Fibroblast of lung (primary cell): ENCODE data around the gene OS9. TPM values are rescaled to one million over a fixed set of nuclear protein-coding genes. Genes with fewer than 3 reads are reported as not detected.
"Not testable (repeated sequence)": the region's sequence is repeated elsewhere in the genome, so short reads cannot be mapped to it uniquely, and the experiment has no call there.

Experiments
- DNase-seq, 2 donors: peaks; one replicate each; pipeline versions ENCODE4 v3.0.0 to v3.0.0-alpha.2; 2010; ENCODE audit warnings: low read depth in 2 of 2
- H2AFZ ChIP-seq: 2 replicates; pipeline ENCODE4 v1.5.1; 2012; ENCODE audit warnings: low read length, control low read depth, inconsistent platforms
- H3K27ac ChIP-seq: 2 replicates; pipeline ENCODE4 v1.5.1; 2011; ENCODE audit warnings: low read length, control low read depth; ENCODE audit not compliant: insufficient read depth
- H3K27me3 ChIP-seq: 2 replicates; pipeline ENCODE4 v1.5.1; 2011; ENCODE audit warnings: mild to moderate bottlenecking, low read length; ENCODE audit not compliant: control insufficient read depth, insufficient read depth
- H3K36me3 ChIP-seq: 2 replicates; pipeline ENCODE4 v1.5.1; 2011; ENCODE audit warnings: low read length; ENCODE audit not compliant: control insufficient read depth, insufficient read depth
- H3K4me1 ChIP-seq: 2 replicates; pipeline ENCODE4 v1.5.1; 2011; ENCODE audit warnings: low read length; ENCODE audit not compliant: control insufficient read depth, insufficient read depth; ENCODE audit errors: extremely low read depth
- H3K4me2 ChIP-seq: 2 replicates; pipeline ENCODE4 v1.5.1; 2011; ENCODE audit warnings: low read length, control low read depth; ENCODE audit not compliant: insufficient read depth; ENCODE audit errors: extremely low read depth
- H3K4me3 ChIP-seq, 4 experiments: fragments of 200-600 bp in 1 of 4; sonication (generic) in 1 of 4; replicated peaks in 1 of 4; 2 replicates each; pipeline ENCODE4 v1.5.1; 2011 to 2016; ENCODE audit warnings: low read length in 4 of 4, low read depth in 3 of 4, mild to moderate bottlenecking in 3 of 4, control low read depth in 2 of 4, inconsistent platforms in 1 of 4, mixed read lengths in 1 of 4; ENCODE audit not compliant: insufficient read depth in 1 of 4; ENCODE audit errors: control extremely low read depth in 1 of 4
- H3K79me2 ChIP-seq: 2 replicates; pipeline ENCODE4 v1.5.1; 2012; ENCODE audit warnings: mild to moderate bottlenecking, low read length, inconsistent platforms; ENCODE audit not compliant: control insufficient read depth, insufficient read depth
- H3K9ac ChIP-seq: 2 replicates; pipeline ENCODE4 v1.5.1; 2011; ENCODE audit warnings: mild to moderate bottlenecking, low read length, control low read depth; ENCODE audit not compliant: insufficient read depth
- H3K9me3 ChIP-seq: 2 replicates; pipeline ENCODE4 v1.5.1; 2012; ENCODE audit warnings: low read depth, low read length; ENCODE audit not compliant: control insufficient read depth, insufficient read depth
- H4K20me1 ChIP-seq: 2 replicates; pipeline ENCODE4 v1.5.1; 2011; ENCODE audit warnings: low read length; ENCODE audit not compliant: control insufficient read depth, insufficient read depth; ENCODE audit errors: extremely low read depth
- EZH2 ChIP-seq: IDR thresholded peaks from 2 replicates; pipeline ENCODE4 v1.5.1; 2012; ENCODE audit warnings: low read length, control low read depth, mild to moderate bottlenecking; ENCODE audit errors: missing control alignments
- polyA plus RNA-seq, 2 donors: library from polyadenylated mRNA; depleted of rRNA in 1 of 2; stranded (reverse) in 1 of 2; unstranded in 1 of 2; fragments of >200 nt; gene quantifications; 2 replicates each; pipeline ENCODE4 v1.2.1, GENCODE V29; 2011 to 2012; ENCODE audit warnings: missing spikeins in 1 of 2
- total RNA-seq: library from RNA; depleted of rRNA; stranded (reverse); fragments of >200 nt; gene quantifications from 2 replicates; pipeline ENCODE4 v1.2.1, GENCODE V29; 2014
- TF ChIP-seq, protein P1 (sequence below), 2 donors: IDR thresholded peaks in 1 of 2; conservative IDR thresholded peaks in 1 of 2; 1 replicate in 1 of 2; 2 replicates in 1 of 2; pipeline ENCODE4 v1.5.1; 2011 to 2012; ENCODE audit warnings: low read length in 2 of 2, control low read depth in 1 of 2, inconsistent platforms in 1 of 2, low read depth in 1 of 2, mild to moderate bottlenecking in 1 of 2

The OS9 gene
- total and polyA plus RNA-seq, 2 donors (not counting 1 experiment from before 2014, with no cell fraction given), result 170 to 316 TPM

DNA sequence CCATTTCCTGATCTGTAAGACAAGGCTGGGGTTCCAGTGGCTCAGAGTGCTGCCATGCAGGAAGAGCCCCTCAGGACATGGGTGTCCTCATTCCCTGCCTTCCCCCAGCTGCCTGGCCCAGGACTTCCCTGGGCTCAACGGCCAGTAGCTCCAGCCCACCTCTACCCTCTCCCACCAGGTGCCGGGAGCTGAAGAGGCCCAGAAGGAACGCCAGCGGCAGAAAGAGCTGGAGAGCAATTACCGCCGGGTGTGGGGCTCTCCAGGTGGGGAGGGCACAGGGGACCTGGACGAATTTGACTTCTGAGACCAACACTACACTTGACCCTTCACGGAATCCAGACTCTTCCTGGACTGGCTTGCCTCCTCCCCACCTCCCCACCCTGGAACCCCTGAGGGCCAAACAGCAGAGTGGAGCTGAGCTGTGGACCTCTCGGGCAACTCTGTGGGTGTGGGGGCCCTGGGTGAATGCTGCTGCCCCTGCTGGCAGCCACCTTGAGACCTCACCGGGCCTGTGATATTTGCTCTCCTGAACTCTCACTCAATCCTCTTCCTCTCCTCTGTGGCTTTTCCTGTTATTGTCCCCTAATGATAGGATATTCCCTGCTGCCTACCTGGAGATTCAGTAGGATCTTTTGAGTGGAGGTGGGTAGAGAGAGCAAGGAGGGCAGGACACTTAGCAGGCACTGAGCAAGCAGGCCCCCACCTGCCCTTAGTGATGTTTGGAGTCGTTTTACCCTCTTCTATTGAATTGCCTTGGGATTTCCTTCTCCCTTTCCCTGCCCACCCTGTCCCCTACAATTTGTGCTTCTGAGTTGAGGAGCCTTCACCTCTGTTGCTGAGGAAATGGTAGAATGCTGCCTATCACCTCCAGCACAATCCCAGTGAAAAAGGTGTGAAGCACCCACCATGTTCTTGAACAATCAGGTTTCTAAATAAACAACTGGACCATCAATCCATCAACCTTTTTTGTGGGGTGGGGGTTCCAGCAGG lies 27.0 kb downstream of the OS9 start:
- H4K20me1 ChIP-seq, result no peaks in the 10 kb centered on the region
- no peak for DNase-seq
- no peaks in the 10 kb centered on the region for H3K27me3 ChIP-seq
- no peak for TF ChIP-seq EZH2
- TF ChIP-seq, protein P1, sequence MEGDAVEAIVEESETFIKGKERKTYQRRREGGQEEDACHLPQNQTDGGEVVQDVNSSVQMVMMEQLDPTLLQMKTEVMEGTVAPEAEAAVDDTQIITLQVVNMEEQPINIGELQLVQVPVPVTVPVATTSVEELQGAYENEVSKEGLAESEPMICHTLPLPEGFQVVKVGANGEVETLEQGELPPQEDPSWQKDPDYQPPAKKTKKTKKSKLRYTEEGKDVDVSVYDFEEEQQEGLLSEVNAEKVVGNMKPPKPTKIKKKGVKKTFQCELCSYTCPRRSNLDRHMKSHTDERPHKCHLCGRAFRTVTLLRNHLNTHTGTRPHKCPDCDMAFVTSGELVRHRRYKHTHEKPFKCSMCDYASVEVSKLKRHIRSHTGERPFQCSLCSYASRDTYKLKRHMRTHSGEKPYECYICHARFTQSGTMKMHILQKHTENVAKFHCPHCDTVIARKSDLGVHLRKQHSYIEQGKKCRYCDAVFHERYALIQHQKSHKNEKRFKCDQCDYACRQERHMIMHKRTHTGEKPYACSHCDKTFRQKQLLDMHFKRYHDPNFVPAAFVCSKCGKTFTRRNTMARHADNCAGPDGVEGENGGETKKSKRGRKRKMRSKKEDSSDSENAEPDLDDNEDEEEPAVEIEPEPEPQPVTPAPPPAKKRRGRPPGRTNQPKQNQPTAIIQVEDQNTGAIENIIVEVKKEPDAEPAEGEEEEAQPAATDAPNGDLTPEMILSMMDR (conservative IDR thresholded peaks at IDR 0.05 in 1 of 2, IDR thresholded peaks at IDR 0.05 in 1 of 2; ENCODE audit: low read depth in 1 of 2, low read length in 2 of 2), result no peak
- H3K36me3 ChIP-seq, result peaks cover 13% of the 10 kb centered on the region
- no peaks in the 10 kb centered on the region for H3K4me1 ChIP-seq
- H3K79me2 ChIP-seq, result no peaks in the 10 kb centered on the region
- no peaks in the 10 kb centered on the region for H3K9me3 ChIP-seq
- no peak overlapping the region for H3K4me2 ChIP-seq
- no peak overlapping the region for H3K4me3 ChIP-seq
- no peak overlapping the region for H3K27ac ChIP-seq
- no peak overlapping the region for H2AFZ ChIP-seq
- H3K9ac ChIP-seq, result no peak overlapping the region

- H3K4me2 ChIP-seq, H3K4me1 ChIP-seq, H3K27ac ChIP-seq, H3K27me3 ChIP-seq, H3K79me2 ChIP-seq, H3K9me3 ChIP-seq, H3K9ac ChIP-seq, H3K4me3 ChIP-seq, H4K20me1 ChIP-seq, H2AFZ ChIP-seq, DNase-seq: not testable (repeated sequence)
- peaks cover 12% of the 10 kb centered on the region for H3K36me3 ChIP-seq
Measured at GRCh38 chr12:57721846-57722608, 28.1 kb downstream of the OS9 start.

DNA sequence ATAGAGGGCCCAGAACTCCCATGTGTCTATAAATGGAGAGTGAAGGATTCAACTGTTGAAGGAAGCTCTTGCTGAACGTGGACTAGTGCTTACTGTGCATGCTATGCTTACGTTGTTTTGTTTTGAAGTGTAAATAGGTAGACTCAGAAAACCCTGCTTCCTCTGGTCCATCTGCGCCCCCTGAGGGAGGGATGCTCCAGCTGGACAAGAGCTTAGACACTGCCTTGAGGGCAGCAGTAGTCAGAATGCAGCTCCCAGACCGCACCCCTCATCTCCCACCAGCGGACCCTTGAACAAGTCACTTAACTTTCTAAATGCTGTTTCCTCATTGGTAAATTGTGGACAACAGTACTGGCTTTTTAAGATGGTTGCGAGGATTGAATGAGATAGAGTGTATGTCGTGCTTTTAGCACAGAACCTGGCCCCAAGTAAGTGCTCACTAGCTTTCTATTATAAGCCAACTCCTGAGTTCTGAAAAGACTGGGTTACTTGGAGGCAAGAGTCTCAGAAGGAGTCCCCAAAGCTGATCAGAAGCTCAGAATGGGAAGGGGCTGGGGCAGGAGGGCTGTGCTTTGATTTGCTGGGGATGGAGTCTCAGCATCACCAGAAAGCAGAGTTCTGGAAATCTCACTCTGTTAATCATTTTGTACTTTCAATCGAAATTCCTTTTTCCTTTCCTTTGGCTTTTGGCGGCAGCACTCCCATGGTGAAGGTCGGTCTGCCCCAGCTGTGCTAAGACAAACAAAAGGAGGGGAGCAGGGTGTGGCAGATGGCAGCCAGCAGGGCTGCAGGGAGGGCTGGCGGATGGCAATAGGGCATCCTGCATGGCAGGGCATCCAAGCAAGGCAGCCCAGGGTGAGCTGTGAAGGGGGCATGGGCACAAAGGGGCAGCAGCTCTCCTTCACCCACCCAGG lies 29.0 kb downstream of the OS9 start:
- Histone ChIP-seq H3K4me3 (no peak overlapping the region), H3K4me2 (no peak overlapping the region), H3K4me1 (peaks cover 5% of the 10 kb centered on the region), H3K9ac (no peak overlapping the region), H3K36me3 (peaks cover 10% of the 10 kb centered on the region), H3K9me3 (no peaks in the 10 kb centered on the region), H3K27me3 (no peaks in the 10 kb centered on the region), H2AFZ (no peak overlapping the region), H4K20me1 (no peaks in the 10 kb centered on the region), H3K79me2 (no peaks in the 10 kb centered on the region), H3K27ac (no peak overlapping the region)
- no peak for DNase-seq
- TF ChIP-seq, protein P1 (conservative IDR thresholded peaks at IDR 0.05 in 1 of 2, IDR thresholded peaks at IDR 0.05 in 1 of 2; ENCODE audit: low read depth in 1 of 2, low read length in 2 of 2), result no peak
- no peak for TF ChIP-seq EZH2
